Dedifferentiated amniotic fluid mesenchymal stem cell (primary cell): ENCODE results near the gene LRBA.
A peak's percentile ranks its signal among the peaks of the same experiment; 100 is the strongest.
"Not testable (repeated sequence)": the region's sequence is repeated elsewhere in the genome, so short reads cannot be mapped to it uniquely, and the experiment has no call there.

ENCODE experiments used
- DNase-seq: peaks from one replicate; pipeline ENCODE4 v3.0.0-alpha.2; 2016; ENCODE audit errors: extremely low spot score

The LRBA gene

DNA sequence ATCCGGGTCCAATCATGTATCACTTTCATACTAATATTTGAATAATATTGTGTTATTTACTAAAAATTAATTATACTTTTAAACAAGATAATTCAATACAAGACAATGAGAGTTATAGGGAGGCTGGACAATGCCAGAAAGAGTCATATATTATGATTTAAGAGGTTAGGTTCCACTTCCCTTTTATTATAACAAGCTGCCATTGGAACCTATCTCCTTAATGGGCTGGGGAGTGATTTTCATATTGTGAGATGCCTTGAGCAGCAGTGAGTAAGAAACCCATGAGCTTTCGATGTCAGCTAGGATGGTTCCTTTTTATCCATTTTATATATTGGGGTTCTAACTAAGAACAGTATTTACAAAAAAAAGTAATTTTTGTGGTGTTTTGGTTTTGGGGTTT is 341.3 kb downstream of the LRBA start:
- DNase-seq, result no peak

DNA sequence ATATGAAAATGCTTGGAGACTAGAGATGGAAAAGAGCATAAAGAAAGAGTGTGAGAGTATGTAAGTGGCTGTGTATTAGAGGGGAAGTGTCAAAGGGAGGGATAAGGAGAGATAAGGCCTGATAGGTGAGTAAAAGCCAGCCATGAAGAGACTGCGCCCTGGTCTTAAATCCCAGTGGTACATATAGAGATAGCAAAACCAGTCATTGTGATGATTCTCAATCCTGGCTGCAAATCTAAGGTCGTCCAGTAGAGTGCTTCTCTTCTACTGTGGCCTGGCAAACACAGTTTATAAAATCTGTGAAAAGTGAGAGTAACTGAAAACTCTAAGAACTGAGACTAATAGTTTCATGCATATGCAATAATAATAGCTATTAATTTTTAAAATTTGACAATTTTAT is 346.3 kb downstream of the LRBA start:
- DNase-seq, result no peak

DNA sequence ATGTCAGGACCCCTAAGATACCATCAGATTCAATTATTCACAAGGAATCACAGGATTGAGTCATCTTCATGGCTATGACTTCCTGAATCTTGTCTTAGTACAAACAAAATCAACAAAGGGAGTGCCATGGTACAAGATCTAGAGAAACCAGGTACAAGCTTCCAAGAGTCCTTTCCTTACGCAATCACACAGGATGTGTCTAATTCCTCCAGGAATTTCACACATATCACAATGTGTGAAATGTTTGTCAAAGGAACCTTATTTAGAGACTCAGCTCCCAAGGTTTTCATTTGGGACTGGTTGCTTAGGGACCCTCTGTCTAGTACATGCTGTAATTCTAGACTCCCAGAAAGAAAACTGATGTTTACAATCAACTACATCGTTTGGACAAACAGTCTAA is 350.1 kb downstream of the LRBA start:
- no peak for DNase-seq

DNA sequence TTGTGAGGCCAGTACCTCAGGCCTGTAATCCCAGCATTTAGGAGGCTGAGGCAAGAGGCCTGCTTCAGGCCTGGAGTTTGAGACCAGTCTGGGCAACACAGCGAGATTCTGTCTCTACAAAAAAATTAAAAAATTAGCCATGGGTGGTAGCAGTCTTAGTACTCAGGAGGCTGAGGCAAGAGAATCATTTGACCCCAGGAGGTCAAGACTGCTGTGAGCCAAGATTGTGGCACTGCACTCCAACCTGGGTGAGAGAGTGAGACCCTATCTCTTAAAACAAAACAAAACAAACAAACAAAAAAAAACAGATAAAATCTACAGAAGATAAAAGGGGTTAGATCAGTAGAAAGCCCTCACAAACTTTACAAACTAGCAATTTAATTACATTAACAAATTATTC is 352.4 kb downstream of the LRBA start:
- DNase-seq, result no peak

DNA sequence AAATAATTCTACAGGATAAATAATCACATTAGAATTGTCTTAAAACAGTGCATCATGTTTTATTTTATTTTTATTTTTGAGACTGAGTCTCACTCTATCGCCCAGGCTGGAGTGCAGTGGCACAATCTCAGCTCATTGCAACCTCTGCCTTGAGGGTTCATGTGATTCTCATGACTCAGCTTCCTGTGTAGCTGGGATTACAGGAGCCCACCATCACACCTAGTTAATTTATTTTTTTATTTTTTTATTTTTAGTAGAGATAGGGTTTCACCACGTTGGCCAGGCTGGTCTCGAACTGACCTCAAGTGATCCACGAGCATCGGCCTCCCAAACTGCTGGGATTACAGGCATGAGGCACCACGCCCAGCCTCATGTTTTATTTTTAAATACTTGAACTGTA is 353.5 kb downstream of the LRBA start:
- not testable (repeated sequence) for DNase-seq

DNA sequence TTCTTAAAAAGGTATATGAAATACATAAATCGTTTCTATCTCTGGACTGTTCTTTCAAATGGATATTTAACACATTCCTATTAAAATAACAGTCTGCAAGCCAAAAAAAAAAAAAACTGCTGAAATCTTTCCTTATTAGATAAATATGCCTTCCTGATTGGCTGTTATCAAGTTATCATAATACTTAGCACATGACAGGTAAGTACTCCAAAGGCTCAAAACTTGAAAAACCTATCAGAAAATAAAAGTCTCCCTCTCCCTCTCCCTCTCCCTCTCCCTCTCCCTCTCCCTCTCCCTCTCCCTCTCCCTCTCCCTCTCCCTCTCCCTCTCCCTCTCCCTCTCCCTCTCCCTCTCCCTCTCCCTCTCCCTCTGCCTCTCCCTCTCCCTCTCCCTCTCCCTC is 356.8 kb downstream of the LRBA start:
- not testable (repeated sequence) for DNase-seq

DNA sequence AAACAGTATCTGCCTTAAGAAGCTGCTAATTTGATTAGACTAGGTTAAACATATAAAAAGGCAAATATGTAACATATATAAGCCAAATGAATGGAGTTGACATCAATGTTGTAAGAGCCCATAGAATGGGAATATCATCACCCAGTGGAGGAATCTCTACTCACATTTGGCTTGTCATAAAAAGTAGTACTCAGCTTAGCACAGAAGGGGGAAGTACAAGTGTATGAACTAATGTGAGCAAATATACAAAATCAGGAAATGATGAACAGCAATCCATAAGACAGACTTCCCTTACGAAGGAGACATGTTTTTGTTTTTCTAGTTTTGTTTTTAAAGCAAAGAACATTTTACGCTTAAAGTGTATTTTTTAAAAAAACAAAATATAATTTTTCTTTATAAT is 358.2 kb downstream of the LRBA start:
- no peak for DNase-seq

DNA sequence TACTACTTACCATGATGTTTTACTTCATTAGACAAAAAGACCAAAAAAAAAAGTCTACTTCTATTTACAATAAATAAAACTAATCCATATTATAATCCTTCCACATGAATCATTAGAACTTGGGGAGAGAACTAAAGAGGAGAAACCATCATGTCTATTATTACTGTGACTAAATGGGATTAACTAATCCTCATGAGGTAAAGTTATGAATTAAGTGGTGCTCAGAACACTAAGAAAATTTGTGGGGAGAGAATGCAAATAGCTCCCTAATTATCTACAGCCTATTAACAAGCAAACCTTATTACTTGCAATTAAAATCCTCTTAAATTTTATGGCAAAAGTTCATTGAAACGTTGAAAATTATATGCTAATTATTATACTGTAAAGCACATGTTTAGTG is 364.3 kb downstream of the LRBA start:
- DNase-seq, result no peak

DNA sequence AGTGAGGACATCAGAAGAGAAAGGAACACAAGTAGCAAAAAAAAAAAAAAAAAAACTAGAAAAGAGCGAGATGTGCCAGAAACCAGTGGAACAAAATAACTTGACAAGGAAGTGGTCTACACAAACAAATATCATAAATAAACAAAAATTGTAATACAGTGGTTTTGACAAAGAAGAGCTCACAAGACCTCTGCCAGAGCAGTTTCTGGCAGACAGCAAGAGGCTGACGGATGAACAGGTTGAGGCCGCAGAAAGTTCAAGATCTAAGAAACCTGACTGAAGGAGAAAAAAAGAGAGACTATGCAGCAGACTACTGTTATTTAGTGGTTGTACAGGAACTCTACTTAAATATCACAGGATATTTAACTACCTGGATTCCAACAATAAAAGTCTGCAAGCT is 367.0 kb downstream of the LRBA start:
- DNase-seq, result no peak

DNA sequence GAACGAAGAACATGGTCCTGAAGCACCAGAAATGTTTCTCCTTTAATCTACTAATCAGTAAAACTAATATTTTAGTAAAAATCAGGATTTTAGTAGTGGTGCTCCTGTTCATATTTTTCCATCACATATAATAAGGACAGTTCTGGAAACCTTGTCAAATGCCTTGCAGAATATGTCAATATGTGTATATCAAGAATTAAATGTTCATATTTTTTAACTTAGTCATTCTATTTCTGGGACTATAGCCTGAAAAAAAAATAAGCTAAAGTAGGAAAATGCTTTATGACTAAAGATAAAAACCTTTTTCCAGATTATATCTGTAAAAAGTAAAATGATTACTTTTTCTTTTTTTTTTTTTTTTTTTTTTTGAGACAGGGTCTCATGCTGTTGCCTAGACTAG is 368.1 kb downstream of the LRBA start:
- no peak for DNase-seq

DNA sequence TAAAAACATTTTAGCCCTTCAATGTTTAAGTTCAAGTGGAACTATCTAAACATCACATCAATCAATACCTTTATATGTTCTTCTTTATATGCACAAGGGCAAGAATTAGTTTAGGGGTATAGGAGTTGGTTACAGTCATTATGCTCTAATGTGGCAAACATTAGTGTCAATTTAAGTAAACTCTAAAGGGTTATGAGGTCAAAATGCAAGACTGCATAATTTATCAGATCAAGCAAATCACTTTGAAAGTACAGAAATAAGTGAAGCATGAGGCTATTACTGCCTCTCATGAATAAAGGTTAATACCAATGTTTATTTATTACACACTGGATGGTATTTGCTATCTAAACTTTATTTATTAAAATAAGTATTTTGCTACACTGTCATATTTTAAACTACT is 373.5 kb downstream of the LRBA start:
- no peak for DNase-seq

DNA sequence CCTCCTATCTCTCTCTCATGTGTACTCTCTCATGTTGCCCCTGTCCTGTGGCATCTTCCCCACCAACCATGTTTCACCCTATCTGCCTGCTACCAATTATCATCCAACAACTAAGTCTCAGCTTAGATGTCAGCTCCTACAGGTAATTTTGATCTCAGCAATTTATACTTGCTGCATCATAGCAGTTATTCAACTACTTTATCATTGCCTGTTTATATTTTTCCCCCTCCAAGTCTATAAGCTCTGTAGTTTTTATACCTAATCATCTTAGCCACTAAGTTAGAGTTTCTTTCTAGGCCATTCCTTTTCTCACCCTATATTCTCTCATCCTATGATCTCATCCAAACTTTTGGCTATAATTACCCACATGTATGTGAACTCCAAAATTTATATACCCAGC is 382.4 kb downstream of the LRBA start:
- no peak for DNase-seq

DNA sequence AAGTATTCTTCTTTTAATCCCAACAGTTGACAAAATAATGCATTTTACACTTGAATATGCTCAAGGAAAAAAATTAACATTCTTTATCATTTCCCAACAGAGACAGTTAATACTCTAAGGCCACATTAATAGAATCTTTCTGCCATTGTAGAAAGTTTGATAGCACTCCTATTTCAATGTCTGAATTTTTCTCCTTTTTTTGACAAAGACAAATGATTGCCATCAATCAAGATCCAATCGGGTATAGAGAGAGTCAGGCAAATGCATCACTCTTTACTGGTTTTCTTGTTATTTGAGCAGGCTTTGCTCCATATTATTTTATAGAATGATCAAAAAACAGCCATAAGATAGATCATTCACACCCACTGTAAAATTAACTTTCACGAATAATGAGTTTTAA is 387.0 kb downstream of the LRBA start:
- no peak for DNase-seq

DNA sequence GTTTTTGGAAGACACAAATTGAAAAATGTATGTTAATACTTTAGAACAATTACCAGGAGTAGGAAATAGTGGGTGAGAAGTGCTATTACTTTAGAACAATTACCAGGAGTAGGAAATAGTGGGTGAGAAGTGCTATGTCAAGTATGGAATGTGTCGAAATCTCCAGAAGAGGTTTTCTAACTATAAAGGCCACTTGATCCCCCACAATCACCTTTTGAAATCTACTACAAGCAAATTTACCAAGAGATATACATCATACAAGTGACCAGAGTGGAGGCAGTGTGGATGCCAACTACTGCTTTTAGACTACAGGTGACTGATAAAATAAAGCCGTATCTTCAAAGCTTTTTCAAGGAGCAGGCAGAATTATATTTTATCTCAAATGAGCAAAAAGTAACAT is 390.1 kb downstream of the LRBA start:
- DNase-seq, result no peak

DNA sequence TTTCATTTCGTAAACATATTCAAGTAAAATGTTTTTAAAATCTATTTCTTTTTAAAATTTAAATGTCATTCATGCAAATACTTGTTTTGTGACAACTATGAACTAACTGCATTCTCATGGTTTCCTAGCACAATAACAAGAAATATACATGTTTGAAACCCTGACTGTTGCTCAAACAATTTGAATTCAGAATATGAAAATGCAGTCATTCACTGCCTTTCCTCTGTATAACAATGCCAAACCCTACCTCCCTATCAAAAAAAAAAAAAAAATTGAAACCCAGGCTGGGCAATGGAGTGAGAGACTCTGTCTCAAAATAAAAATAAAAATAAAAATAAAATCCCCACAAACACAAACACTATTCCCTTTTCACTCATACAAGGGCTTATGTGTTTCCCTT is 391.0 kb downstream of the LRBA start:
- no peak for DNase-seq

DNA sequence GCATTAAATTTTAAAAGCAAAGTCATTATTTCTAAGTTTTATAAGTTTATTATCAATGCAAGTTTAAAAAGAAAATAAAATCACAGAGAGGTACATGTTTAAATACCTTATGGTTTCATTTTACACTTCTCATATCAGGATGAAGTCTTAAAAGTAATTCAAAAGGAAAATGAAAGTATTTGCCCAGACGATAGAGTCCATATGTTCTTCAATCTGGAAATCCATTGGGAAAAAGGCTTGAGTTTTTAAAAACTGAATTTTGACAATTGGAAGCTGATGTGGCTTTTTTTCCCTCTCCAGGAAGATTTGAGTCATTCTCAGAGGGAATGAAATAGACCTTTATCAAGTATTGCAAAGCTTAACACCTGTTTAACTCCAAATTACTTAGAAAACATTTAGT is 396.0 kb downstream of the LRBA start:
- DNase-seq, result no peak

DNA sequence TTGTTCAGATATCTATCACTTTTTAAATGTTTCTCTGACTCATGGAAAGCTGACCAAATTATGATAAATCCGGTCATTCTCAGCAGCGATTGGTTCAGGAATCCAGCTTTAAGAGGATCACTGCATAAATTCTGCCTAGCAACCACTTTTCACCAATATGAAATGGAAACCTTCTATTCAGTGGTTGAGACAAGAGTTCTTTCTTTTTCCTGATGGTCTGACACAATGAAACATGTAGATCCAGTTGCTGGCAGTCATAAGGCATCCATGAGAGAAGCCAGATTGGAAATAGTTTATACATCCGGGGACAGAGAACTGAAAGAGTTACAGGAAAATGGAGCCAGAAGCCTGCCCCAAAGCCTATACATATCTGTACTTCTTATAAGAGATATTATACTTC is 406.0 kb downstream of the LRBA start:
- DNase-seq, result no peak

DNA sequence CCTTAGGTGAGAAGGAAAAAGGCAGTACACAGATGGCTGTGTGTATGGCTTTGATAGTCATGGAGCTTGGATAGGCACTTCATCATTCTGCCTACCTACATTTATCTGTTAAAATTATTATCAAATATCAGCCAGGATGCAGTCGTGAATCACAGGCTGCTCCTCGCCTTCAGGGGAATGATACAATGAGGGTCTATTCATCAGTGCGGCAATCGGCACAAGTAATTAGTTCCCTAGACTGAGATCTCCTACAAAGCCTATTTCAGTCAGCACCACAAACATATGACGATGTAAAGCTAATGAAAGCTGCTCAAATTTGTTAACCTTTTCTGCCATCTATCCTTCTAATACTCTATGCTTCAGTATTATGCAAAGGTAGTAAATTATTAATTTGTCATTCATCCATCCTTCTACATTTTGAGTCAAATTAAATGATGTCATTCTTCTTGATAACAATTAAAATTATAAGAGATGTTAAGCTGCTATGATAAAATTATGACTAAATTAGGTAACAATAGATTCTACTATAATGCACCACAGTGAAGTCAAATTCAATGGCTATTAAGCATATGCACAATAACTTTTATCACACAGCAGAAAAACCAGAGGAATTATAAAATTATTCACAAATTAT is 414.2 kb downstream of the LRBA start:
- no peak for DNase-seq

DNA sequence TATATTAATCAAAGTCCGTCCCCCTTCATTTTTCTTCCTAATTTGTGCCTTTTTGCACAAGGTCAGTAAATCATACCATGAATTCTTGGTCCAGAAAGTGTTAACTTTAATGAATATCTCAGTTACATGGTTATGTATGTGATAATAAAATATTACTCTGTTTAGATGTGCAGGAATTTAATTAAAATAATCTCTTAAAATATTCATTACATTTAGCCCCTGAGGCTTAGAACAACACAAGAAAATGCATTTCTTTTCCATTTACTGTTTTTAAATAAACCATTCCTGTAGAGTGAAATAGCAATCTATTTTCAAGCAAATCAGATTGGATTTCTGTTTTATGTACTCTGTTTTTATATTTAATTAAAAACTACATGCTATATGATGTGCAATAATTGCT is 415.5 kb downstream of the LRBA start:
- DNase-seq, result no peak

DNA sequence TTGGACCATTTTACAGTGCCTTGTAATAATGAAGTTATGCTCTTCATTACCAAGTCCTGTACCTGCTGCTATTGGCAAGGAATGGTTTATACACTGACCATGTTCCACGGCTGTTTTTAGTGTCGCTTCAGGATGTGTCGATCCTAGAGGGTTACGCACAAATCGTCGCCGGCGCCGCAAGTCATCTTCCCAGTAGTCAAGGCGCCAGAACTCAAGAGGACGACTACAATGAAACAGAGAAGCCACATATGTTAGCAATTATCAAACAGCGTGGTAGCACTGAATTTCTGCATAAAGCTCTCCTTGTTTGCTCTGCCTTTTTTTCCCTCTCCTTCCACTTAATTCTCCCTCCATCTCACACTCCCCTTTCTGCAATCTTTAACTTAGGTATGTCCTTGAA is 416.2 kb downstream of the LRBA start:
- no peak for DNase-seq

DNA sequence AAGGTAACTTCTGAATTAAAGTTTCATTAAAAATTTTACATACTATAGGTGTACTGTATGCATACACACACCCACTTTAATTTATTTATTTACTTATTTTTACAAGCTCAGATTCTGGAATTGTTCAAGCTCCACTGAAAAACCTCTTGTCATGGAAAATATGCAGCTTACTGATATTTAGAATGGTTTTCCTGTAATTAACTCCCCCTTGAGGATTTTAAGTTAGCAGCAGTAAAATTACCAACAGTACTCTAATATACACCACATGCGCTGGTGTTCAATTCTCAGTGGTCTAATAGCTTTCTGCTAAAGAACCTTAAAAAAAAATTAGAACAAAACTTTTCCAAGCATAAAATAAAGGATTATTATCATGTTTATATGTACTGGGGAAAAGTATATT is 421.1 kb downstream of the LRBA start:
- peak; percentile 67 for DNase-seq

DNA sequence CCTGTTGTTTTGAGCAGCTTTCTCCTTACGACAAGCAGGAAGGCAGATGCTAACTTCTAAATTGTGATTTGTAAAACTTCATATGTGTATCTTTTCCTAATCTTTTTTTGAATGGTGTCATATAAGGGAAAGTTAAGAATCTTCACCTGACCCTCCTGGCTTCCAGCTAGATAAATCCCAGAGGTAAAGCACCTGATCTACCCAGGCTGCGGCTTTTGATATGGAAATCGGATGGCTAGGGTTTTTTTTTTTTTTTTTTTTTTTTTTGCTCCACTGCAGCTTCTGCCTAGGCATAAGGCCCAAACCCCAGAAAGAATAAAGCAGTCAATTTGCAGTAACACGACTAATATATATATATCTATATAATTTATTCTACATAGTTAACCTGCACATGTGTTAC is 423.2 kb downstream of the LRBA start:
- DNase-seq, result no peak

DNA sequence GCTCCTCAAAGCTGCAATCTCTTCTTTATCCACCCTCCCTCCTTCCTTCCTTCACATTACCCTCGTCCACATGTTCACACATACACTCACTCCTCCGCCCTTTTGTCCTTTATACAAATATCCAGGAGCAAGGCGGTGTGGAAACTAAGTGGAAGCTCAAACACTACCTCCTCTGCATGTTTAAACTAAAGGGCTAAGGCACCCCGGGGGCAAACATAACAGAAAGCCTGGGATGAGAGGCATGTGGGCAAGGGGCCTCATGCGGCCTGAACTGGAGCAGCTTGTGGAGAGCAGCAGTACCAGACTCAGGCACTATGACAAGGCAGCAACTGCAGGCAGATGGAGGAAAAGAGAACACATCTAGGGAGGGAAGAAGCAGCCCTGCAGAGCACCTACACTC is 423.7 kb downstream of the LRBA start:
- DNase-seq, result peak; percentile 57

DNA sequence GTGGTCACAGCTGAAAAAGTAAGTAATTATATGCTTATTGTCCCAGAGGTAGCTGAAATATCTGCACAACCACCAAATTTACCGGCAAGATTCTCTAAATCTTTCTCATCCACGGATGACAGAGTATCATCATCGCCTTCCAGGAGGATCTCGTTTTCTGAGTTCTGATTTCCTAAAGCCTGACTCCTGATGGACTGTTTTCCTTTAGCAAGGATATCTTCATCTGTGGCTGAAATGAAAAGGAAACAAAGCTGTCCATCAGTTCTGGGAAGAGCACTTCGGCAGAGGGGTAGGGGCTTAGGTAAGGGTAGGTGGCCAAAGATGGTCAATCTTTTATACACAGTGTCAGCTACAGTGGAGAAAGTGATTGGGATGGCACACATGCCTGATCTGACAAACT is 424.5 kb downstream of the LRBA start:
- DNase-seq, result no peak

DNA sequence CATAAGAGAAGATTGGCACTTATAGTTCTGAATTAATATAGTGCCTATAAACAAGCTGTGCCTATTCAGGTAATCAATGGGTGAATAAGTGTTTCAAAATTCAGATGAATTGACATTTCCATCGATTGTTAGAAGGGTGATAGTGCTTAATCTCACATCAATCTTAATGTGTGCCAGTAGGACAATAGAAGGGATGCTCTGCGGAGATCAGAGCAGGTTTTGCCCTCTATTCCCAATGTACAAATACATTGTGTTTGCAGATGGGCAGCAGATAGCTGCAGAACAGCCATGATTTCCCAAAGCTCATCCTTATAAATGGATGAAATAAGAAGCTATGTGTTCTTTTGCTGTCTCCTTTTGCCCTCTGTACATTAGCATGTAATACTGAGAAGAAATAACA is 425.9 kb downstream of the LRBA start:
- no peak for DNase-seq
